GM19239 (cell line): ENCODE results near the gene PAX2.
A peak's percentile ranks its signal among the peaks of the same experiment; 100 is the strongest.

Source experiments
- DNase-seq: peaks from one replicate; pipeline ENCODE4 v3.0.0; 2011; ENCODE audit warnings: low spot score; ENCODE audit not compliant: insufficient read length
- FAIRE-seq: peaks from 2 replicates; lab custom pipeline; 2011; peaks lifted over from hg19 to GRCh38; lab: Jason Lieb, UNC

PAX2 gene

DNA sequence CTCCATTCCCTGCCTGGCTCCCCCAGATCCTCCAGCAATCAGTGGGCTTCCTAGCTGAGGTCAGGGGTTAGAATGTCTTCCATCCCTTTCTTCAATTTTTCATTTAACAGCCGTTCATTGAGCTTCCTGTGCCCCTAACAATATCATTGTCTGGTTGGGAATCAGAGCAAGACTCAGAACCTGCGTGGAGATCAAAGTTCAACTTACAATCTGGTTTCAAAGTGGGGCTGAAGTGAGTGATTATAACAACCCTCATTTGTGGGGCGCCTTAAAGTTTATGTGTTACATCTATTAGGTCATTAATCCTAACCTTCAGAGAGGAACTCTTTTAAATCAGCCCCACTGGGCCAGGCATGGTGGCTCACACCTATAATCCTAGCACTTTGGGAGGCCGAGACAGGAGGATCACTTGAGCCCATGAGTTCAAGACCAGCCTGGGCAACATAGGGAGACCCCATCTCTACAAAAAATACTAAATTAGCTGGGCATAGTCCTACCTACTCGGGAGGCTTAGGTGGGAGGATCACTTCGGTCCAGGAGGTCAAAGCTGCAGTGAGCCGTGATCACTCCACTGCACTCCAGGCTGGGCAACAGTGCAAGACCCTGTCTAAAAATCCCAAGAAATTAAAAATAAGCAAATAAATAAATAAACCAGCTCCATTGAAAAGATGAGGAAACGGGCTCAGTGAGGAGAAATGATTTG is 122.0 kb downstream of the PAX2 start:
- no peak for FAIRE-seq
- no peak for DNase-seq

DNA sequence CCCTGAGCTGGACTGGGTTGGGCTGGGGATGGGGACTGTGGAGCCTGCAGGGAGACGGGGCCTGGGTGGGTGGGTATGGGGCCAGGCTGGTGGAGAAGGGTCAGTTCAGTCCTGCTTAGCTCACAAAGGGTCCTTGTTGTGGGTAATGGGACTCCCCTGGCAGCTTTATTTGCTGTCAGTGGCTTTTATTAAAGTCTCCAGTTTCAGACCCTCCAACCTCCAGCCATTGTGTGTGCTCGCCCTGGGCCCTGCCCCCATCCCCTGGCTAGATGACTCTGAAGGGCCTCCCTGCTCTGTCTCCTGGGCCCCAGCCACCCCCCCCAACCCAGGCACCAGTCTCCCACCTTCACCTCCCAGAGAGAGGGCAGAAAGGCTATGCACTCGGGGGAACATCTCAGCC is 123.0 kb downstream of the PAX2 start:
- DNase-seq (no peak), FAIRE-seq (no peak)

DNA sequence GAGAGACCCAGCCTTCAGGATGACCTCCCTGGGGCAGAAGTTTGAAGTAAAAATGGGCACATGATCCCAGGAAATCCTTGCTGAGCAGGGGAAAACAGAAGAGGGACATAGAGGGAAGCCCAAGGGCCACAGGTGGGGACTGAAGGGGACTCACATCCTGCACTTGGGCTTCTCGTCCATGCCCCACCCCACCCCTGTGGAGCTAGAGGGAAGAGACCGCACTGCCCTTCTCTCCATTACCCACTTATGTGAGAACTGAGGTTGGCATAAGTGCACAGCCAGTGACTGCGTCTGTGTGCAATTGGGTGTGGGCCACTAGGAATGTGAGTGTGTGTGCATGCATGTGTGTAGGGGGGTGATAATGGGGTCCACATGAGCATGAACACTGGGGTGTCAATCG is 124.0 kb downstream of the PAX2 start:
- FAIRE-seq (no peak), DNase-seq (no peak)

DNA sequence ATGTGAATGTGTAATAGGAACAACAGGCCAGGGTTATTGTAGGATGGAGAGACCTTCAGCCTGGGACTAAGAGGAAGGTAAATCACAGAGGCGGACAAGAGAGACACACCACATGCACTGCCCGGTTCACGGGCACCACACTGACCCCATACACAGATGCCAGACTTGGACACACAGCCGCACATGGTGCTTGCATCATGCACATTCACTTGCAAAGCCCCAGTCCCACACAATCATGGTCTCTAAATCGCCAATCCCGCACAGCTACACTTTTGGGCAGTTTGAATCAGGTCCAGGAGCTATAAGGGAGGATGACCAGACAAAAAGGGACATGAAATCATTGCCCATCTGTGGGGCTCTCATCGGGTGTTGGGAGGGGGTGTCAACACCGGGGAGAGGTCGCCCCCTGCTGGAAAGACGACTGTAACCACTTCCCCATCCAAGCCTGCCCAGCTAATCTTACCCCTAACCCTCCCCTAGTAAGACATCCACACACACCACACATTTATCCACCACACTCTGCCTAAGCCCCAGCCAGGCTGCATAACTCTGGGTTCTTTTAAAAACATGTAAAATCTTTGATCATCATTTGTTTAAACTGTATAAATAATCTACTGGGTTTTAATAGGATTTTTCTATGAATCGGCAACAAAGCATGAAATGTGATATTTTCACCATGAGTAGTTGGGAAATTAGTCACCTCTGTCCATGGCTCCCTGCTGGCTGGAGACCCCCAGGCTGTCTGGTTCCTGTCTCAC is 126.8 kb downstream of the PAX2 start:
- DNase-seq = peak; percentile 72
- no peak for FAIRE-seq

DNA sequence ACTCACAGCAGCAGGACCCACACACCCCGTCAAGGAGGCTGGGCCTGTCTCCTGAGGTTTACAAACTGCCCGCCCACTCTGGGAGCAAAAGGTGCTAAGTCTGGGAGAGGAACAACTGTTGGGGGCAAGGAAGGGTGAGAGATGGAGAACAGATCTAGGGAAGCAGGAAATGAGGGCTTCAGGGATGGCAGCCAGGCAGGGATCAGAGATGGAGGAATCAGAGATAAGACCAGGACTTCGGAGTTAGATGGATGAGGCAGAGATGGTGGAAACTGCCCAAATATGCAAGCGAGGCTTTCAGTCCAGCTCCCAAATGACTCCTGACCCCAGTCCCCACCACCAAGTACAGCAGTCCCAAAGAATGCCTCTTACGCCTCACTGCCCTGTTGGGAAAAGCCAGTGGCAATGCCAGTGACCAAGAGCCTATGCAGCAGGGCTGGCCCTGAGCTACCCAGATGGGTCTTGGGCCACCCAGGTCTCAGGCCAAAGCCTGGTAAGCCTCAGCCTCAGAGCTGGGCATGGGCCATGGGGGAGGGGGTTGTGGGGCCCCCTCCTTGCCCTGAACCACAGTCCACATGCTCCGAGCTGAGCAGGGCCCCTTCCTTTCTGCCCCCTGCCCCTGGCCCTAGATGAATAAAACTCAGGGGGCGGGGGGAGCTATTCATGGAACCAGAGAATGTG is 127.9 kb downstream of the PAX2 start:
- DNase-seq (no peak), FAIRE-seq (no peak)

DNA sequence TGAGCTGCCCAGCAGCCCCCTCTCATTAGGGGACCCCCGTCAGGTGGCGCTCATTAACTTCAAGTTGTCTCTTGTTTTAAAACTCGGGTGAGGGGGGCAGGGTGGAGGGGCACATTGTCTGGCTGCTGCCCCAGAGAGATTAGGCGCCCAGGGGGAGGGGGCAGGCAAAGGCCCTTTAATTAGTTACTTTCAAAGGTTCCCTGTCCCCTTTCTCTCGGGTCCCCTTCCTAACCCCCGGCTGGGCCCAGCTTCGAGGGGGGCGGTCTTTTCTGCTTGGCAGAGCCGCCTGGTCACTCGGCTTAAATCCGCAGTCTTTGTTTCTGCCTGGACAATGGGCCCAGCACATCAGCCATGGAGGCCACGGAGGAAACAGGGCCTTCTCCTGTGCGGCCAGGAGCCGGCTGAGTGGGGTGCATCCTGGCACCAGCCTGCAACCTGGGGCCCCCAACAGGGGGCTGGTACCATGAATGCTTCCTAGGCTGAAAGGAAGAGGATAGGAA is 128.5 kb downstream of the PAX2 start:
- no peak for FAIRE-seq
- no peak for DNase-seq

DNA sequence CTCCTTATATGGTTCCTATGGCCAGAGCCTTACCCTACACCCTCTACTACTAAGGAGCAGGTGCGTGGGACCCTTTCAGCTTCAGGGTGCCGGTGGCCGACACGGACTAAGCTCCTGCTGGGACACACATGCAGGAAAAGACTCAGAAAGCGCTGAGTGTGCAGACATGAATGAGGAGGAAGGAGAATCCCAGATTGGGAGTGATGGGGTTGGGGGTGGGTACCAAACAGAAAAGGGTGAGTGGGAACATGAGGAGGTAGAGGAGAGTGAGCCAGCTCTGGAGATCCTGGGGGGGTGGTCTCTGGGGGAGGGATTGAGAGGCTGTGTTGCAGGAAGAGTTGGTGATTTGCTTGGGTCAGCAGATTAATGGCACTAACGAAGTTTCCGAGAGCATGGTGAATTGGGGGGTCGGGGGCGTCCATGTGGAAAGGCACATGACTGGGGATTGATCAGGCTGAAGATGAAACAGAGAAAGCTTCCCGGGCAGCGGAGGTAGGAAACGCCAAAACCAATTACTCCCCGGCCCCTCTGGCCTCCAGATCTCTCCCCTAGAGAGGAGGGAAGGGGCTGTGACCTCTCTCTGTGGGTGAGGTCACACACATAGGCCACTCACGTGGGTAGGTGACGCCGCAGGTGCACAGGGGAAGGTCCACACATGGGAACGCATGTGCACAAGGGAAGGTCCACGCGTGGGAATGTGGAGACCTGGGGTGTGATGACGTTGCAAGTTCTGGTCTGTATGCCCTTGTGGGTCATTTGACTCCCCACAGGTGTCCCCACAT is 129.5 kb downstream of the PAX2 start:
- DNase-seq = no peak
- no peak for FAIRE-seq

DNA sequence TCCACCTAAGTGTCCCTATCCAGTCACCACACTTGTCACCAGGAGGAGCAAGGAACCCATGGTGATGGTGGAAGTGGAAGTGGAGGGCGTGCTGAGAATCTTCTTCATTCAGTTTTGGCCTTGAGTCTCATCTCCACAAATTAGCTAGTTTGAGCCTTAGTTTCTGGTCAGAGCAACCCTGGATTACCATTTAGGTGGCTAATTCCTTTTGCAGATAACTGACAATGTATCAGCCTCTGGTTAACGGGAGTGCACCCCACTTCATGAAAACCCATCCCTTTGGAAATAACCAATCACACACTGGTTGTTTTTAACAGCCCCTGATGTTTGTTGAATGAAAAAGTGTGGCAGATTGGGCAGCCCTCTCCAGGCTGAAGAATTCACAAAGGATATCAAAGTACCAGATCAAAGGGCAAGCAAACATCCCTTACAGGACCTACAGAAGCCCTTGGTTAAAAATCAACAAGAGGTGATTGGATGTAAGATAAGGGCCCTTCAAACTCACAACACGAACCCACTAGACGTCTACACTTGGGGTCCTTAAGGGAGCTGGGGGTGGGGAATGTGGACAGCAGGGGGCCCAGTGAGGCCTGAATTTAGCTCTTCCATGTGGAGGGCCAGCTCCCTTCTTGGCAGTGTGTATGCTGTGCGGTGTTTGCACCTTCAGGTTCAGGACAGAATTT is 130.2 kb downstream of the PAX2 start:
- no peak for FAIRE-seq
- DNase-seq = no peak

DNA sequence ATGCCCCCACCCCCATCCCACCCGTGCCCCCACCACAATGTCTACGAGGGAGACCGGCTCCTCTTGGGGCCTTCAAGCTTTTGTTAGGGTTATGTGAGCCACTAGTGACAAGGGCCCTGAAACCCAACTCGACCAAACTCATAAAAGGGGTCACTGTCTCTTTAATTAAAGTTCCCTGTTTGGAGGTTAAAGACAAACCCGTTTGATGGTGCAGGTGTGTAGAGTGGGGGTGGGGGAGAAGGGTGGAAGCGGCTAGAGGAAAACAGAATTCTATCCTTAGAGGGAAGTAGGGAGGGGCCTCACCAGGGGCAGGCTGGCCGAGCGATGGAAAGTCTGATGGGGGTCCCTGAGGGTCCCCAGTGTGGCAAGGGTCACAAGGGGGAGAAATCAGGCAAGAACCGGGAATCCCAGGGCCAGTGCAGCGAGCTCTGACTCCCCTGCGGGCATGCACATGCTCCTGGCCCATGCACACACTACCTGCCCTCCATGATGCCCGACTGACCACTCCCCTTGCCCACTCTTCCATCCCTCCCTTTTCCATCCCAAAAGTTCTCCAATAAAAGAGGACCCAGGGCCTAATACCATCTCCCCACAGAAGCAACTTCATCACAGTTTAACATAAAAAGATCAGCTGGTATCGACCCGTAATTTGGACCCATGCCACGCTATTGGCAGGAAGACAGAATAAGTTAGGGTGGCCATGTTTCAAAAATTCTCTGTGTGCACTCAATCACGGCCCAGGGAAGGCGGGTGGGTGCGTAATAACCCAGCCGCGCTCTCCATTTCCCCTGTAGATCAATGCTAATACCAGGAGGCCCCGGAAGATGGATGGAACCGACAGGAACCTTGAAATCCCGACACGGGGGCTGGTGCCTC is 131.4 kb downstream of the PAX2 start:
- DNase-seq = no peak
- no peak for FAIRE-seq

DNA sequence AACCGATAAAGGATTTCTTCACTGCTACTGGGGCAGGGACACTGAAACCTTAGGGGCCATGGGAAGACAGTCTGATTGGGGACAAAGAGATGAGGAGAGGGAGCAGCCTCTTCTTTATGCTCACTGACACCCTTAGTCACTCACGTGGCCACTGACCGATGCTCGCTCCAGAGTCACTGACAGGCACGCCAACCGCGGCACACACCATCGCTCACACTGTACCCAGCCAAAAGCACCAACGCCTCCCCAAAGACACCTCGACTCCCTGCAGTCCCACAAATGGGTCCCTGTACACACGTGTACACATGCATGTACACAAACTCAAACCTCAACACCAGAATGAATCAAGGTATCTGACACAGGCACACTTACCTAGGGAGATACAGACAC is 132.1 kb downstream of the PAX2 start:
- FAIRE-seq = no peak

DNA sequence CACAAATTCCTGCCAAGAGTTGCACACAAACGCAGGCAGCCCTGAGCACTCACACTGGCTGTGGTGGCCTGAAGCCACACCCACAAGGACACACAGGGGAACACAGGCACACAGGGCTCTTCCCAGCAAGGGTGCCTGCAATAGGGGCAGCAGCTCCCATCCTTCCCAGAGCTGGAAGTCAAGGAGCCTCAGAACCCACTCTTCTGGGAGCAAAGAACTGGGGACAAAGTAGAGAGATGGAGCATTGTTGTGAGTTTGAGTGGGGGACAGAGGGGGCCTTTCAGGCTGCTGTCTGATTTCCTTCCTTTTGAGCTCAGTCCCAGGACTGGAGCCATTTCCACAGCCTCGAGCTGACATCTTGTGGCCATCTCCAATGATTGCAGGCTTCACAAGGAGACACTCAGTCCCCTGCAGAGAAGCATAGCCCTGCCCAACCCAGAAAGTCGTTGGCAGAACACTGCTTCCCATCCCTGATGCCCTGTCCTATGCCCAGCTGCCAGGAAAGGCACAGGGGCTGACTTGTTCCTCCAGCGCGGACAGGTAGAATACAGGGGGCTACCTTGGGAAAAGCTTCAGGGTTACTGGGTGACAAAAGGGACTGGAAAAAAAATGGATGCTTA is 133.0 kb downstream of the PAX2 start:
- FAIRE-seq = no peak
- DNase-seq = peak; percentile 53

More for the DNA sequence above, 132.1 kb downstream of the PAX2 start:
- no peak for DNase-seq
